GM06990 (cell line): ENCODE data around the gene CPNE4.
"Not testable (repeated sequence)": the region's sequence is repeated elsewhere in the genome, so short reads cannot be mapped to it uniquely, and the experiment has no call there.

Experiments
- DNase-seq: peaks from one replicate; pipeline ENCODE4 v3.0.0-alpha.2; 2011; ENCODE audit not compliant: insufficient read length; ENCODE audit errors: extremely low read depth
- H3K27me3 ChIP-seq: replicated peaks from 2 replicates; pipeline ENCODE4 v1.6.0; 2011; ENCODE audit warnings: low read length; ENCODE audit not compliant: control insufficient read depth, insufficient read depth
- H3K36me3 ChIP-seq: 2 replicates; pipeline ENCODE4 v1.5.1; 2011; ENCODE audit warnings: low read length; ENCODE audit not compliant: control insufficient read depth, insufficient read depth
- H3K4me3 ChIP-seq: replicated peaks from 2 replicates; pipeline ENCODE4 v1.5.1; 2011; ENCODE audit warnings: low read depth, mild to moderate bottlenecking, control low read depth, low read length
- CTCF ChIP-seq: IDR thresholded peaks from 2 replicates; pipeline ENCODE4 v1.5.1; 2011; ENCODE audit warnings: low read length, control low read depth, mild to moderate bottlenecking, inconsistent platforms; ENCODE audit not compliant: insufficient read depth, poor library complexity, severe bottlenecking

Gene CPNE4

GRCh38 chr3:131502530-131503319 lies 532.1 kb downstream of the CPNE4 start, which contains the start of gene MRPL3:
MRPL3 (minus strand) TSS chr3:131502971; CDS start chr3:131502821, 150 bp downstream.
- peak; percentile 90 for DNase-seq
- no peaks in the 10 kb centered on the region for H3K27me3 ChIP-seq
- peak within 1 kb of the TSS; percentile 98 for H3K4me3 ChIP-seq
- no peaks in the 10 kb centered on the region; the same call in 1 of the 2 replicates for H3K36me3 ChIP-seq
- no peak for TF ChIP-seq CTCF

GRCh38 chr3:131501949-131502348 lies 532.9 kb downstream of the CPNE4 start:
- no peak for TF ChIP-seq CTCF
- peak overlapping the region; percentile 98 for H3K4me3 ChIP-seq
- DNase-seq, result peak; percentile 2
- peaks cover 1% of the 10 kb centered on the region for H3K36me3 ChIP-seq
- H3K27me3 ChIP-seq, result no peaks in the 10 kb centered on the region

- Histone ChIP-seq H3K4me3 (no peak overlapping the region), H3K36me3 (peaks cover 10% of the 10 kb centered on the region), H3K27me3 (no peaks in the 10 kb centered on the region)
- TF ChIP-seq CTCF, result no peak
- no peak for DNase-seq
Observed at GRCh38 chr3:131494706-131495105, 540.1 kb downstream of the CPNE4 start.

- Histone ChIP-seq H3K27me3 (no peaks in the 10 kb centered on the region), H3K36me3 (peaks cover 7% of the 10 kb centered on the region), H3K4me3 (no peak overlapping the region)
- no peak for TF ChIP-seq CTCF
- DNase-seq, result no peak
Observed at GRCh38 chr3:131491775-131492174, 543.0 kb downstream of the CPNE4 start.

DNA sequence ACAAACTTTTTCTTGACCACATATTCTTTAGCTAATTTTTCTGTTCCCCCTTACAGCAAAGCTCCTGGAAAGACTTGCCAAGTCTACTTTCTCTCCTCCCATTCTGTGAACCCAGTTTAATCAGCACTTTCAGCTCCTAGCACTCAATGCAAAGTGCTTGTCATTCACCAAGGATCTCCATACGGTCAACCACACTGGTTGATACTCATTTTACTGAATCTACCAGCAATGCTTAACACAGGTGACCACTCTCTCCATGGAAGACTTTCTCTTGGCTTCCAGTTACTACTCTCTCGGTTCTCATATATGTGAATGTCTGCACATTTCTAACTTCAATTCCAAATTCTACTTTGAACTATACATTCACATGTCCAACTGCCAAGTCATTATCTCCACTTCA lies 543.7 kb downstream of the CPNE4 start:
- TF ChIP-seq CTCF, result no peak

DNA sequence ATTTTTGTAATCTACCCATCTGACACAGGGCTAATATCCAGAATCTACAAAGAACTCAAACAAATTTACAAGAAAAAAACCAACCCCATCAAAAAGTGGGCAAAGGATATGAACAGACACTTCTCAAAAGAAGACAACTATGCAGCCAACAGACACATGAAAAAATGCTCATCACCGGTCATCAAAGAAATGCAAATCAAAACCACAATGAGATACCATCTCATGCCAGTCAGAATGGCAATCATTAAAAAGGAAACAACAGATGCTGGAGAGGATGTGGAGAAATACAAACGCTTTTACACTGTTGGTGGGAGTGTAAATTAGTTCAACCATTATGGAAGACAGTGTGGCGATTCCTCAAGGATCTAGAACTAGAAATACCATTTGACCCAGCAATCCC lies 548.3 kb downstream of the CPNE4 start:
- H3K27me3 ChIP-seq, H3K4me3 ChIP-seq, H3K36me3 ChIP-seq: not testable (repeated sequence)

More for the DNA sequence above, 543.7 kb downstream of the CPNE4 start:
- no peaks in the 10 kb centered on the region for H3K27me3 ChIP-seq
- H3K36me3 ChIP-seq, result peaks cover 7% of the 10 kb centered on the region
- H3K4me3 ChIP-seq, result no peak overlapping the region
- DNase-seq, result no peak

More for the DNA sequence above, 548.3 kb downstream of the CPNE4 start:
- DNase-seq, result not testable (repeated sequence)
